ENCODE results near the gene AMPH. TPM values are rescaled to one million over a fixed set of nuclear protein-coding genes. Genes with fewer than 3 reads are reported as not detected.

The AMPH gene
- total and polyA plus RNA-seq, 9 of the 15 experiments (the other 6 are each of a cell fraction or from before 2014, with no cell fraction given) = 0.03 to 0.35 TPM; not detected in 7

DNA sequence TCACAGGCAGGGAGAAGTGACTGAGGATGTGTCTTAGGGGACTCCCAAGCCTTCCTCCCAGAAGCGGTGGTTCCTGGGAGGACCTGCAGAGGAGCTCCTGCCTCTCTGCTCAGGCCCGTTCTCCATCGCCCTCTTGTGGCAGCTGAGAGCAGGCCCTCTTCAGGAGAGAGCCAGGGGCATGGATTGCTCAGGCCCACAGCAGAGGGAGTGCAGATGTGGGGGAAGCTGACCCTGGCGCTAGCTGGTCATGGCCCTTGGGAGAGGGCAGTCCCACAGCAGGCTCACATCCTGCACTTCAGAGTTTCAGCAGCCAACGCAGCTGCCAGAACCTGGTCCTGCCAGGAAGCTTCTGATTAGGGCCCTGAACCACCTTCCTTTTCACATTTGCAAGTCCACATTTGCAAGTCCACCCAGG lies 263.0 kb downstream of the AMPH start (continued):
- TF ChIP-seq NCOA2 (IDR thresholded peaks at IDR 0.05; ENCODE audit: partially characterized antibody in 2 of 2) (no peak), ZNF445 (CRISPR knock-in tag; IDR thresholded peaks at IDR 0.05; ENCODE audit: low read depth) (no peak), TAF7 (tag; IDR thresholded peaks at IDR 0.05) (no peak), SRSF3 (IDR thresholded peaks at IDR 0.05; ENCODE audit: insufficient read depth, low read length) (no peak), CTCFL (IDR thresholded peaks at IDR 0.05; ENCODE audit: borderline replicate concordance, insufficient read depth, low read depth, low read length, poor library complexity, severe bottlenecking) (peak; percentile 64), SIN3B (IDR thresholded peaks at IDR 0.05; ENCODE audit: low read depth) (no peak), TEAD2 (tag; IDR thresholded peaks at IDR 0.05) (no peak), HMG20B (CRISPR knock-in tag; IDR thresholded peaks at IDR 0.05) (no peak), NR0B1 (IDR thresholded peaks at IDR 0.05; ENCODE audit: partially characterized antibody) (no peak), ZNF668 (CRISPR knock-in tag; IDR thresholded peaks at IDR 0.05) (no peak)
- TF ChIP-seq, protein P1, sequence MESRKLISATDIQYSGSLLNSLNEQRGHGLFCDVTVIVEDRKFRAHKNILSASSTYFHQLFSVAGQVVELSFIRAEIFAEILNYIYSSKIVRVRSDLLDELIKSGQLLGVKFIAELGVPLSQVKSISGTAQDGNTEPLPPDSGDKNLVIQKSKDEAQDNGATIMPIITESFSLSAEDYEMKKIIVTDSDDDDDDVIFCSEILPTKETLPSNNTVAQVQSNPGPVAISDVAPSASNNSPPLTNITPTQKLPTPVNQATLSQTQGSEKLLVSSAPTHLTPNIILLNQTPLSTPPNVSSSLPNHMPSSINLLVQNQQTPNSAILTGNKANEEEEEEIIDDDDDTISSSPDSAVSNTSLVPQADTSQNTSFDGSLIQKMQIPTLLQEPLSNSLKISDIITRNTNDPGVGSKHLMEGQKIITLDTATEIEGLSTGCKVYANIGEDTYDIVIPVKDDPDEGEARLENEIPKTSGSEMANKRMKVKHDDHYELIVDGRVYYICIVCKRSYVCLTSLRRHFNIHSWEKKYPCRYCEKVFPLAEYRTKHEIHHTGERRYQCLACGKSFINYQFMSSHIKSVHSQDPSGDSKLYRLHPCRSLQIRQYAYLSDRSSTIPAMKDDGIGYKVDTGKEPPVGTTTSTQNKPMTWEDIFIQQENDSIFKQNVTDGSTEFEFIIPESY (CRISPR knock-in tag; IDR thresholded peaks at IDR 0.05) = peak; percentile 47; the same call in 1 of the 2 replicates

All from K562 (cell line).